Germinal center (tissue), 1 donor: ENCODE measurements around the gene BPGM.

Experiments used
- DNase-seq: peaks from one replicate; pipeline ENCODE4 v3.0.0; 2012; ENCODE audit warnings: mixed read lengths, low spot score

BPGM gene

DNA sequence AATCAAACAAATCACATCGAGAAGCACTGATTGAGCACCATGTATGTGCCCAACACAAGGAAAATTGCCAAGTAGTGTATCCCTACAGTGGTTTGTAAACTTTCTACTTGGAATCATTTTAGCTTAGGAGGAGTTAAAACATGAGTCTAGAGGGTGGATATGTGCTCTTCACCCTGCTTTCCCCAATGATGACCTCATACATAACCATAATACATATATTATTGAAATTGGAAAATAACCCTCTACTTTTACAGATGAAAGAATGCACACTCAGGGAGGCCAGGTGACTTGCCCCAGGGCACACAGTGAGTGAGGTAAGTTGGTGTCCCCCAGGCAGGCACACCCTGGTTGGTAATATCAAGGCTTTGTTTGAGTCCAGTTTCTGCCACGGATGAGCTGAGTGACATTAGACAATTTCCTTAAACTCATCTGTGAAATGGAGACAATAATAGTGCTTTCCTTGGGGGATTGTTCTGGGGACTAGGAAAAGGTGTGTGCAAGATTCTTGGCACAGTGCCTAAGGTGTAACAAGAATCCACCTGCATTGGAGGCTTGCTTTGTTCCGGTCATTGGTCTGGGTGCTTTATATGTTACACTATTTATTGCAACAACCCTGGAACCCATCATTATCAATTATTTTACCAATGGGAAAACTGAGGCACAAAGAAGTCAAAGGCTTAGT is 50.7 kb downstream of the BPGM start:
- no peak for DNase-seq

DNA sequence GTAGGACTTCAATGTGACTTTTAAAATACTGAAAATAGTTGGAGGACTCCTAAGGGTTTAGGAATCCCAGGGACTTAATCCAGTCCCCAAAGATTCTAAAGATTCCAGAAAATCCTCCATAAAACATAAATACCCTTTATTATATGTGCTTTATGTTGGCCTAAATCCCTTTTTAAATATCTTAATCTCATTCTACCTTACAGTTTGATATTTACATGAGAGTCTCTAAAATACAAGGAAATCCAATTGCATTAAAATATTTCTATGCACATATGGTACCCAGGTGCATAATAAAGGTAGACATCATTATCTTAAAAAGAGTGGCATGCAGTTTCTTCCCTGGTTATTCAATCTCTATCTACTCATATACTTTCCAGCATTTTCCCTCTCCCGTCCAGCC is 51.8 kb downstream of the BPGM start:
- no peak for DNase-seq

DNA sequence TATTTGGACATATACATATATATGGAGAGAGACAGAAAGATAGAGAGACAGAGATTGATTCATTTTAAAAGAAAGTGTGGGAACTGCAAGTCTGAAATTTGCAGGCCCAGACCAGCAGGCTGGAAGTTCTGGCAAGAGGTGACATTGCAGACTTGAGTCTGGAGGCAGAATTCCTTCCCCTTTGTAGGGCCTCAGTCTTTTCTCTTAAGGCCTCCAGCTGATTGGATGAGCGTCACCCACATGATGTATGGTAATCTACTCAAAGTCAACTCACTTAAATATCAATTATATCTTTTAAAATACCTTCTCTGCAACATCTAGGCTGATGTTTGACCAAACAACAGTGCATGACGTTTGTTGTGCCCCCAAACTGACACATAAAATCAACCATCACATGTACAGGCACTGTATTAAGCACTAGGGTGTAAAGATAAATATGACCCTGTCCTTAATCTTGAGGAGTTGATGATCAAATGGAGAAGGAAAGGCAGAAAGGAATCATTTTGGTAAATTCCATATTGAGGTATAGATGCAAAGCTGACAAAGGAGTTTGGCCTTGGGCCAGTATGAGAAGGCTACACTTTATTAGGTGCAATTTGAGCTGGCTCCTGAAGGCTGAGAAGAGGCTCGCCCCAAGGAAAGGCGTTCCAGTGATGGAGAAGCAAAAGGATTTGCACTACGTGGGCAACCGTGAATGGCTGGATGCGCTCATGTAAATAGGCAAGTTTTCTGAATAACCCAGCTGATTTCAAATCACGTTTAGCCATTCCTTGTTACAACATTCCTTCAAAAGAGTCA is 52.6 kb downstream of the BPGM start:
- no peak for DNase-seq

DNA sequence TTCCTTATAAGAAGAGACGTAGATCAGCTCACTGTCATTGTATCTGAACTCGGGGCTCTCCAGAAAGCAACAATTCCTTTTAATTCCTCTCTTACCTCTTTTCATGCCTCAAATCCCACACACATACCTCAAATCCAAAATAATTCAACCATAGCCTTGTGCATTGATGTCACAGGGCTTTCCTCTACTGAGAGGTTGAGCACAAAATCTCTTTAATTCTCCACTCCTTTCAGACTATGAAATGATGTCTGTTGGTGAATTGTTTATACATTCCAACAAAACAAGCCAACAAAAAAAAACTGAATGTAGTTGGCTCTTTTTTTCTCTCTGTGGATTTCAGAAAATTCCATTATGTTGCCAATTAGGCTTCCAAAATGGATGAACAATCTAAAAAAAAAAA is 53.2 kb downstream of the BPGM start:
- DNase-seq = no peak

DNA sequence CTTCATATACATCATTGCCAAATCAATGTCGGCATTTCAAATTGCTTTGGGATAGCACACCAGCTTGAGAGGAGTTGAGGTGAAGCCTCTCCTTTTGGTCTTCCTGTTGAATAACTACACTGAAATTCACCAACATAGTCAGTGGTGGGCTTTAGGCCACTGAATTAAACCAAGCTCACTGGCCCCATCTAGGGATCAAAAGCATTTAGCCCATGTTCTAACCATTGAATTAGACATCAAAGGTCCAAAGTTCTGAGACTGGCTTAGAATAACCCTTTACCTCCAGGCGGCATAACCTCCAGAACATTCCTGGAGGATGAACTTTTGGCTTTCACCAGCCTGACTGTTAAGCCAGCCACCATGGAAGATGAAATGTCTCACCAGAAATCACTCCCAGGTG is 54.6 kb downstream of the BPGM start:
- peak; percentile 32 for DNase-seq

DNA sequence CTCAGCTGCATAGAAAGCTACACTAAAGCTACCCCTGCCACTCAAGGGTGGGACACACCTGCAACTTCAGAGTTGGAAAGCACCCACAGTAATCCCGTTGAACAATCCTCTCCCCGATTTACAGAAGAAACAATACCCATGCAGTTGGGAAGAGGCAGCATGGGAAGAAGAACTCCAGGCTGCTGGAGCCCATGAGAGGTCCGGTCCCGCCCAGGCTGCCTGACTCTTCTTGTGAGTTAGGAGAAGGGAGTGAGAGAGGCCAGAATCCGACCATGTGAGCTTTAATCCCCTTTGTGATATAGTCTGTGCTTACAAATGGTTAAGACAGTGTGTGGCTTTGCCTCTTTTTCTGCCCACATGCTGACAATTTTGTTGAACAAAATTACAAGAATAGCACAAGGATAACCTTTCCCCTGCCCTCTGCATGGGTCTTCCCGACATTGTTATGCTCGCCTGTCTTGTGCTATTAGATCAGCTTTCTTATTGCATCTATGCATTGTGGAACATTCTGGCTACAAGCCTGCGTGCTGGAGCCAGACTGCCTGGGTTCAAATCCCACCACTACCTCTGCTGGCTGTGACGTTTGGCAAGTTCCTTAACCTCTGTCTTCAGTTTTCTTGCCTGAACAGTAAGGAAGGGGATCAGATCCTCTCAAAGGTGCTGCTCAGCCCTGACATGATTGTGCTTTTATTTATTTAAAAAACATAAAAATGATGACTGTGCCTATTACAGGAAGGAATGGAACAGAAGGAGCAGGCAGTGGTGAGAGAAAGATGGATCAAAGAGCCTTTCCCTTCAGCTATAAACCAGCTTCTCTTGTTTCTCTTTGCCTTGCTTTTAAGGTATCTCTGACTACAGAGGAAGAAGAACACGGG is 56.0 kb downstream of the BPGM start:
- no peak for DNase-seq

DNA sequence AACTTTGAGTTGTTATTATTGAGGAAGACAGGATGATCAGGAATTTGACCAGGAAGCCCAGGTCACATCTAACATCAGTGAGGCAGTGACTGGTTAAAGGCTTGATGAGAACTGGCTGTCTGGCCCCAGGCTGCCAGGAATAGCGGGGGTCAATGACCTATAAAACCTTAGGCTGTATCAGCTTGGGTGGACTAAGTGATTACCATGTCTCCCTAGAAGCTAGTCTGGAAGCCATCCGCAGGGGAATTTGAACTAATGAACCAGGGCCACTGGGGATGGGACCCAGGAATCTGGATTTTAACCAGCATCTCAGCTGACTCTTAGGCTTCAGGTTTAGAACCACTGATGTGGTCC is 56.6 kb downstream of the BPGM start:
- DNase-seq = no peak

DNA sequence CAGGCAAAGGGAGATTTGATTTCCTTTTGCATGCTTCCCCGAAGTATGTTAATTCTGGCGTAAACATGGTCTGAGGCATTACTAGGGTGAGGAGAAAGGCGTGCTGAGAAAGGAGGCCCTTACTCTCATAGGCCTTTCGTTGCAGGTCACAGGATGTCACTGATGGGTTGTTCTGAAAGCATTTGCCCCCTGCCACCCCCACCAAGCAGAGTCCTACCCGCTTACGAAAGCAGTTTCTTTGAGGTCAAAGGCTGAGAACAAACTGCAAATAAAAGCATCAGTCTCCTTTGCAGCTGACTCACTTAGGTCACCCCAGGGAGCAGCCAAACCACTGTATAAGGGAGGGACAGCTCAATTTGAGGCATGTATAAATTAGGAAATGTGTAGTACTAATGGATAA is 57.1 kb downstream of the BPGM start:
- no peak for DNase-seq

DNA sequence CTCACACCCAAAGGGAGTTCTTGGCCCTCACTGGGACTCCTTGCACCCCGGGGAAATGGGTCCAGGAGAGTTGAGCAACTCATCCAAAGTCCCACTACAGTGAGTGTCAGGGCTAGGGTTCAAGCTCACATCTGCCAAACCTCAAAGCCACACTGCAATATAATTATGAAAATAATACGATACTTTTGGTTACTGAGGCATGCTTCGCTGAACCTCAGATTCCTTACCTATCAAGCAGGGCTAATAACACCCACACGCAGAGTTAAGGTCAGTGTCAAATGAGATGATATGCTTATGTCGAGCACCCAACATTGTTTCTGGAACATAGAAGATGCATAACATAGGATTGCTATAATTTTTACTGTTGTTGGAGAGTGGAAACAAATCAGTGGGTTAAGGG is 58.2 kb downstream of the BPGM start:
- DNase-seq = no peak

DNA sequence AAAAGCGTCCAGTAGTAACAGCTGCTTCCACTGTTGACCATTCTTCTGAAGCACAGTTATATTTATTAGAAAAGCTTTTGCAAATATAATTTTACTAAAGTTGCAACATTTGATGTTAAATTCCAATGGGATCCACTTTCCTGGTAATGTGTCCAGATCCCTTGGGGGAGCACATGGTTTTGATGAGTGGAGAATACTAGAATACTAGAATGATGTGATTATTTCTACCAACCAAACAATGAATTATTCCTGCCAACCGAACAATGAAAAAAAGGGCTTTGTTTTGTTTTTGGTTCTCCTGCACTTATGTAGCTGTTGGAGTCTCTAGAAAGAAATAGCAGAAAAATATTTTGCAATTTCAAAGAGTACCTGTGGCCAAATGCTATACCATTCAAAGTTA is 59.1 kb downstream of the BPGM start:
- DNase-seq = no peak

DNA sequence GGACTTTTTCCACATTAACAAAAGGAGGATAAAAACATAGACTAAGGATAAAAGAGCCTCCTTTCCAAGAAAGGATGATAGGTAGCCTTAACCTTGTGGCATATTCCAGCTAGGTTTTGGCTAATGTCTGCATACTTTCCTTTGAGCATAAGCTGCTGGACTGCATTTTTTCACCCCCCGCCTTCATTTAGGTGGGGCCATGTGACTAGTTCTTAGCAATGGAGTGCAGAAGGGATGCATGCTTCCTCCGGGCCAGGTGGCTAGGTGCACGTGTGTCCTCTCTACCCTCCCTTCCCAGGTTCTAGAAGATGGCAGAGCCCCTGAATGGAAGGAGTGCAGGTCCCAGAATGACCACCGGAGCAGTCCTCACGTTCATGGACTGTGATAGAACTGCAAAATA is 59.8 kb downstream of the BPGM start:
- no peak for DNase-seq

DNA sequence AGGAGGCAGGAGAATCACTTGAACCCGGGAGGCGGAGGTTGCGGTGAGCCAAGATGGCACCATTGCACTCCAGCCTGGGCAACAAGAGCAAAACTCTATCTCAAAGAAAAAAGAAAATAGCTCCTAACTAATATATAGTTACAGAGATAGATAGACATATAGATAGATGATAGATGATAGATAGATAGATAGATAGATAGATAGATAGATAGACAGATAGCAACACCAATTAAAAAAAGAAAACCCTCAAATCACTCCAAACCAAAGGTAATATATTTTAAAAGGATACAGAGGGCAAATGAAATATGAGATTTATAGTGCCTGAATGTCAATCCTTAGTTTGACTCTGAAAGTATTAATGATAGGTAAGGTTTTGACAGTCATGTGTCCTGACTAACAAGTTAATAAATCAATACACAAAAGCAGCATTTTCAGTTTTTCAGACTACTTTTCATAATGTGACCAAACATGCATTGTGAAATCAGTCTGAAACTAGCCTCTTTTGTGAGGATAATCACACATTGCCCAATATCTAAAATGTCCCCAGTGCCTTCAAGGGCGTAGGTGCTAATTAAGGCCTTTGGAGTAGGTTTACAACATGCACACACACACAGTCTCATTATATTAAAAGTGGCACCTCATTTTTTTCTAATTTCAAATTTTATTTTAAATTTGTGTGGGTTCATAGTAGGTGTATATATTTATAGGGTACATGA is 61.2 kb downstream of the BPGM start:
- DNase-seq = no peak

DNA sequence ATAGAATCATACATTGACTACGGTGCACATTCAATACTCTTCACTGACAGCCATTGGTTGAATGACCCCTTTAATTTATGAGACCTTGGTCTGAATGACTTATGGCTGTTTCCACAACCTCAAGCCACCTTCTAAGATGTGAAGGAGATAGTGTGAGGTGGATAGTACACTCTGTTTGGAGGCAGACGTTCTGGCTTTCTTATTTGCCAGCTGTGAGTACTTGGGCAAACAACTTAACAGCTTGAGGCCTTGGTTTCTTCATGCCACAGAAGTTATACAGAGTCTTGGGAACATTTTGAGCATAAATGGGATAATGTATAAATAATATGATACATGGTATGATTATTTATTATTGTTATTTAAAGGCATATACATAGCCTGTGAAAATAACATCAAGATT is 62.0 kb downstream of the BPGM start:
- DNase-seq = no peak

DNA sequence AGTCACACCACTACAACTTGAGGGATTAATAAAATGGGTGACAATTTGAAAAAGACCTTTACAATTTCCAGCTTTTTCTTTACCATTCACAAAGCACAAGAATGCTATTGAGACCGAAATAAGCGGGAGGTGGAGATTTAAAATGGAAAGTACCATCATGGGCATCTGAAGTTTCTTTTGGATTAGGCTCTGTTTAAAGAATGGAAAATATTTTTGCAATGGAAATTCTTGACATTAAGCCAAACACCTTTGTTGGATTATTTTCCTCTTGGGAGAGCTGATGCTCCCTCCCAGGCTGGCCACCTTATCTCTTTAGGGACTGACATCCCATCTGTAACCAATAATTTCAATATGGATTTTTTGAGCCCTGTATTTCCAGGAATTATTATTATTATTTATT is 62.5 kb downstream of the BPGM start:
- no peak for DNase-seq

DNA sequence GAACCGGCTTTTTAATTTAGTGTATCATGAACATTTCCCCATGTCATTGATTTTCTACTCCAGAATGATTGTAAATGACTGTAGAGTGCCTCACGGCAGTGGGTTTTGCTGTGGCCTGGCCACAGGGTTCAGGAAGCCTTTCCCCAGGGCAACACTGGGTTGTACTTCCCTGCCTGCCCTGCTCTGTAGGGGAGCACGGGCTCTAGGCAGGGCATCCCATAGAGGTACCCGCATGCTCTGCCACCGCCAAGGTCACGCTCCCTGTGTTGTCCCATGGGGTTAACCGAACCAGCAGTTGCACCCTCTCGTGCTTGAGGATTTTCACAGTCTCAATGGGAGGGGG is 63.8 kb downstream of the BPGM start:
- no peak for DNase-seq

DNA sequence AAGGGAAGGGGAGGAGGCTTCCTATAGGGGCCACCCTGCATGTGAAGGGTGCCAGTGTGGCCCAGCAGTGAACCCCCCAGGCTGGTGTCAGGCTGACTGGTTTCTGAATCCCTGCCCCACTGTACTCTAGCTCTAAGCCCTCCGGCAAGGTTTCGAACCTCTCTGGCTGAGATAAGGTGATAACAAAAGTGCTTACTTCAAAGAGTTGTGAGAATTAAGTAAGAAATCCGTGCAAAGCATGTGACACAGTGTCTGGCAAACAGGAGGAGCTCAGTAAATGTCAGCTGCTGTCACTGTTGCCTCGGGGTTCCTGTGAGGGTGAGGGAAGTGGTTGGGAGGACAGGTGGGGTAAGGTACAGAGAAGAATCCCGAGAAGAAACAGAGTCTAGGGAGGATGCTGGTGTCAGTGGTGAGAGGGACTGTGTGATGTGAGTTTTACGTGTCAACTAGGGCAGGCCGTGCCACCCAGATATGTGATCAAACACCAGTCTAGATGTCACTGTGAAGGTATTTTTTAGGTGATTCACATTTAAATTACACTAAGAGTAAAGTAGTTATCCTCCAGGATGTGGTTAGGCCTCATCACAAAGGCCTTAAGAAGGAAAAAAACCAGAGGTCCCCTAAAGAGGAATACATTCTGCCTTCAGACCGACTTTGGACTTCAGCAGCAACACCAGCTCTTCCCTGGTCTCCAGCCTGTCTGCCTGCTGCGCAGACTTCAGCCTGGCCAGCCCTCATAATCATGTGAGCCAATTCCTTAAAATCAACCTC is 64.4 kb downstream of the BPGM start:
- DNase-seq = no peak

DNA sequence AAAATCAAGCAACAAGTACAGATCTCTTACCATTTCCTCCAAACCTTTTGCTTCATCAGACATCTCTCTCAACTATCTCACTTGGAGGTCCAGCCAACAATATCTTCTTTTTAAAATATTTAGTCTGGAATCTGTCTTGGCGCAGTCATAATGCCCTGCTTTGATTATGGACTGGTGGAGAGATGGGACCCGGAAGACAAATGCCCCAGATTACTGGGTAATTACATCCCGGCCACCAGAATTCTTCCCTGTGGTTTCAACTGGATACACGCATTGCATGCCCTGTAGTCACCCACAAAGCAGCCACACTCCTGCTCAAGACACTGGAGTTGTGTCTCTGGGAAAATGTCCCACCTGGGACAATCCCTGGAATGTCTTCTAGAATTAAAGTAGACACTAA is 65.5 kb downstream of the BPGM start:
- DNase-seq = no peak

DNA sequence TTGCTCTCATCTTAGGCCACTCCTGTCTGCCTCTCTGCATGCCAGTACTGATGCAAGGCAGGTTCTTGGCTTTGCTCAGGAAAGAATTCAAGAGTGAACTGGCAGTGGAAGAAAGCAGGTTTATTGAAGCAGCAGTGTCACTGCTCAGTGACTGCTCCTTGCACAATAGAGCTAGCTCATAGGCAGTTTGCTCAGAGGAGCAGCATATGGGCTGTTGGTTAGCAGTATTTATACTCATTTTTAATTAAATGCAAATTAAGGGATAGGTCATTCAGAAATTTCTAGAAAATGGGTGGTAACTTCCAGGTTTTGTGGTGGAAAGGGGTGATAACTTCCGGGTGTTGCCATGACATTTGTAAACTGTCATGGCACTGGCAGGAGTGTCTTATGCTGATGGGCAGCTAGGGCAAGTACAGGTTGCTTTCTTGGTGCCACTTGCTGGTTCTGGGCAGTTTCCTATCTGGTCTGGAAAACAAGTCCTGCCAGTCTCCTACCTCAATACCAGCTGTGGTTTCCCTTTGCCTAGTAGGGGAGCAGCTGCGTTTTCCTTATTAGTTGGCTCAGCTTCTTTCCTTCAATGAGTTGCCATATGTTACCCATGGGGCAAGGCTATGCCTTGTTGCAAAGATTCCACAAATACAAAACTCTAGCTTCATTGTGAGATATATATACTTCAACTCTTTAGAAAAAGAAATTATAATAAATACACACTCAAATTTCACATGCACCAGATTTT is 68.0 kb downstream of the BPGM start:
- no peak for DNase-seq

DNA sequence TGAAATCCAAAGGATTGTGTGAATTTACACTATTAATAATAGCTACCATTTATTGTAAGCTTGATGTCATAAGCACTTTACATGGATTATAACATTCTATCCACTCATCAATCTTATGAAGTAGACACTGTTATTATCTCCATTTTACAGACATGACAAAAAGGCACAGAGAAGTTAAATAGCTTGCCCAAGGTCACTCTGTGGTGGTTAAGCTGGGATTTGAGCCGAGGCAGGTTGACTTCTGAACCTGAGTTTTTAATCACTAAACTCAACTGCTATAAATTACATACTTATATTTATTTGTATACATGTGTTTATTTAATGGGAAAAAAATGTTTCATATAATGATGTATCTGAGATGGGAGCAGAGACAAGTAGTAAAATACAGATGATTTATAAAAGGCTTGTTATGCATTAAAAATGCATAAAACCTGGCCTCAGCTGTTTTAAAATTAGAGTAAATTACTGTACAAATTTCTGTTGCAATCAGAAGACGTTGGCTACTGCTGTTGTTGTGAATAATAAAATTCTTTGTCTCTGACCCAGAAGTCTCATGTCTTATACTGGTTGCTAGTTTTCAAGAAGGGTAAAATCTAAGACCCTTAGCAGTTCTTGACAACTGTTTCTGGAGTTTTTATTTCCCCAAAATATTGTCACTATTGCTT is 71.7 kb downstream of the BPGM start:
- DNase-seq = no peak
